ENCODE measurements around the gene H1-8. TPM values are rescaled to one million over a fixed set of nuclear protein-coding genes. Genes with fewer than 3 reads are reported as not detected.

Gene H1-8
- total and polyA plus RNA-seq, 2 experiments from 2014 or later: not detected

GRCh38 chr3:129505341-129505740, 37.6 kb upstream of the H1-8 start:
- H3K4me1 ChIP-seq (ENCODE audit: low read depth): peaks cover 38% of the 10 kb centered on the region
- H3K9me3 ChIP-seq (ENCODE audit: low read depth): no peaks in the 10 kb centered on the region
- no peaks in the 10 kb centered on the region for H3K27me3 ChIP-seq
- no peak for DNase-seq (ENCODE audit: low read depth in 1 of 2, low spot score in 1 of 2)
- no peak for TF ChIP-seq CTCF (IDR thresholded peaks at IDR 0.05; ENCODE audit: low read depth, low read length)
- no peak overlapping the region for H3K4me3 ChIP-seq
- no peak overlapping the region for H3K27ac ChIP-seq
- no peaks in the 10 kb centered on the region for H3K36me3 ChIP-seq

DNA sequence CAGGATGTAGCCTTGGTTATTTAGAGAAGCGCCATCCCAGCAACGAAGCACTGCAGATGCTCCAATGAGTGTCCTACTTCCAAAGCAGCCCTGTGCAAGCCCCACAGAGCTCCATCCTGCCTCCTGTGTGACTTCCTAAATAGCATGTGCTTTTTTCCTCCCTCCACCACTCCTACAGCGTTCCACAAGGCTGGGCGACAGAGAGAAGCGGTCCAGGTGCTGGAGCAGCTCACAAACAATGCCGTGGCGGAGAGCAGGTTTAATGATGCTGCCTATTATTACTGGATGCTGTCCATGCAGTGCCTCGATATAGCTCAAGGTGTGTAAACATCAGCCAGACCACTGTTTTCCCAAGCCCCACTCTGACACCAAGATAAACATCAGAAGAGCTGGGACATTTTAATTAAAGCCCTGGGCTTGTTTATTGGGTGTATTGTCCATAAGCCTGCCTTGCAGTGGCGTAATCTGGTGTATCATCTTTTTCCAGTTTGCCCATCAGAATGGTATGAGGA, 36.7 kb upstream of the H1-8 start:
- H3K36me3 ChIP-seq: no peaks in the 10 kb centered on the region

DNA sequence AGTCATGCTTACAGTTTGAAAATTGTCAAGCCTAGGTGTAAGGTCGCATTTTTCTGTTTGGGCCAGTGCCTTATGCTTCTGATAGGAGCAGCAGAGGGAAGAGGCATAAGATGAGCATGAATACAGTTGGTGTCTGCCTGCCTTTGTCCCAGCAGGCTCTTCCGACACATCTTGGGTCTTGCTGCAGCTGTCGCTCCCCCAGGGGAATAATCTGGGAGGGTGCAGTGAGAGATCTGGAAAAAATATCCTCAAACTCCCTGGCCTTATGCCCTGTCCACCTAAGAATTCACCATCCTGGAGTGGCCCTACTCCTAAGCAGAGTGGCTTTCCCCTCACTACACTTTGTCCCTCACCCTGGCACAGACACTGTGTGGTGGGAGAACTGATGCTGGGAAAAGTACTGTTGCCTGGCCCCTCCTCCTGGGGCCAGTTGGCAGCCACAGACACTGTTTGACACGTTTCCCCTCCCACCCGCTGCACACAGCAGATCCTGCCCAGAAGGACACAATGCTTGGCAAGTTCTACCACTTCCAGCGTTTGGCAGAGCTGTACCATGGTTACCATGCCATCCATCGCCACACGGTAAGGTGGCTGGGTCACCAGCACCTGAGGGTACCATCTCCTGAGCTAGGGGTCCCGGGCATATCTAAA, 35.7 kb upstream of the H1-8 start:
- H3K4me1 ChIP-seq (ENCODE audit: low read depth): peaks cover 25% of the 10 kb centered on the region
- H3K36me3 ChIP-seq: no peaks in the 10 kb centered on the region
- H3K27ac ChIP-seq: no peak overlapping the region
- H3K27me3 ChIP-seq: no peaks in the 10 kb centered on the region
- DNase-seq (ENCODE audit: low read depth in 1 of 2, low spot score in 1 of 2): no peak
- no peaks in the 10 kb centered on the region for H3K9me3 ChIP-seq (ENCODE audit: low read depth)
- no peak for TF ChIP-seq CTCF (IDR thresholded peaks at IDR 0.05; ENCODE audit: low read depth, low read length)
- H3K4me3 ChIP-seq: no peak overlapping the region

More for the DNA sequence above, 36.7 kb upstream of the H1-8 start:
- Histone ChIP-seq H3K9me3 (ENCODE audit: low read depth) (no peaks in the 10 kb centered on the region), H3K4me1 (ENCODE audit: low read depth) (peaks cover 35% of the 10 kb centered on the region), H3K4me3 (no peak overlapping the region), H3K27me3 (no peaks in the 10 kb centered on the region), H3K27ac (no peak overlapping the region)
- DNase-seq (ENCODE audit: low read depth in 1 of 2, low spot score in 1 of 2): no peak
- TF ChIP-seq CTCF (IDR thresholded peaks at IDR 0.05; ENCODE audit: low read depth, low read length): no peak

- H3K4me3 ChIP-seq: no peak overlapping the region
- no peaks in the 10 kb centered on the region for H3K9me3 ChIP-seq (ENCODE audit: low read depth)
- no peak for TF ChIP-seq CTCF (IDR thresholded peaks at IDR 0.05; ENCODE audit: low read depth, low read length)
- peaks cover 7% of the 10 kb centered on the region for H3K4me1 ChIP-seq (ENCODE audit: low read depth)
- no peaks in the 10 kb centered on the region for H3K36me3 ChIP-seq
- no peak for DNase-seq (ENCODE audit: low read depth in 1 of 2, low spot score in 1 of 2)
- no peaks in the 10 kb centered on the region for H3K27me3 ChIP-seq
- H3K27ac ChIP-seq: no peak overlapping the region
Observed at GRCh38 chr3:129512595-129512994, 30.4 kb upstream of the H1-8 start.

GRCh38 chr3:129513705-129514104, 29.3 kb upstream of the H1-8 start:
- Histone ChIP-seq H3K36me3 (no peaks in the 10 kb centered on the region), H3K27ac (peak overlapping the region; percentile 16), H3K9me3 (ENCODE audit: low read depth) (no peaks in the 10 kb centered on the region), H3K27me3 (no peaks in the 10 kb centered on the region), H3K4me1 (ENCODE audit: low read depth) (peaks cover 7% of the 10 kb centered on the region), H3K4me3 (no peak overlapping the region)
- DNase-seq (ENCODE audit: low read depth in 1 of 2, low spot score in 1 of 2): no peak
- no peak for TF ChIP-seq CTCF (IDR thresholded peaks at IDR 0.05; ENCODE audit: low read depth, low read length)
